HG02763 (cell line): ENCODE measurements around the gene ZNF219.

Experiments used
- ATAC-seq: cut with Tn5 transposase; IDR thresholded peaks from one replicate; pipeline ENCODE4 v1.9.1; 2021; ENCODE audit warnings: mild to moderate bottlenecking, moderate library complexity; ENCODE audit not compliant: unreplicated experiment

ZNF219 gene

DNA sequence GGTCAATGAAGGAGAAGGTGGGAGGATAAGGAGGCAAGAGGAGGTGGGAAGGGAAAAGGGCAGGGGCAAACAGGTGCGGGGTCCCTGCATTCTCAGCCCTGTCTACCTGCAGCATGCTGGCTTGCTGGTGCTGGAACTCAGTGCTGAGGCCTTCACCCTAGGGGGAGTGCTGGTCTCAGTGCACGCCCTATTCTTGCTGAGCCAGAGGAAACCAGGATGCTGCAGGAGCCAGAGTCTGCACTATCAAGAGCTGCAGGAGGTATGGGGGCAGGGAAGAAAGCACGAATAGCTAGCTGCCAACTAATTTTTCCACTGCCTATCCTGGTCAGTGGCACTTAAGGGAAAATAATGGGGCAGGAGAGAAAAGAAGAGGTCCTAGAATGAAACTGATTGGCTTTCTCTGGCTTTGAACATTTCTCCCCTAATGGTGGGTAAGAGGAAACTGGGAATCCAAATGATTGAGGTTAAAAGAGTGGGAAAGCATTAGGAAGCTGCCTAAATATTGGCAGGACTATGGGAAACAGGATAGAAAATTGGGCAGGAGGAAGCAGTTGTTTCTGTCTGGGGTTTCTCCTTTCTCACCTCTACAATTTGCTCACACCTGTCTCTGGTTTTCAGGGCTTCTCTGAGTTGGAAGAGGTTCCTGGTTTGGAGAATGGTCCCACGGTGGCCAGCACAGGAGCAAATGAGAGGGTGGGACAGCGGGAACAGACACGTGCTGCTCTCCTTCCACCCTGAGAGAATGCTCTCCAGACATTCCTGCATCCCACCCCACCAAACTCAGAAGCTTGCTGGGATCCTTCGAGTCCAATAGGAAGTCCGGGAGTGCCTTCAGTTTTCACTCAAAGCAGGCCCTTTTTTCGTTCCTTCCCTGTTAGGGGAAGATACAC, 4.3 kb upstream of the ZNF219 start:
- no peak for ATAC-seq

DNA sequence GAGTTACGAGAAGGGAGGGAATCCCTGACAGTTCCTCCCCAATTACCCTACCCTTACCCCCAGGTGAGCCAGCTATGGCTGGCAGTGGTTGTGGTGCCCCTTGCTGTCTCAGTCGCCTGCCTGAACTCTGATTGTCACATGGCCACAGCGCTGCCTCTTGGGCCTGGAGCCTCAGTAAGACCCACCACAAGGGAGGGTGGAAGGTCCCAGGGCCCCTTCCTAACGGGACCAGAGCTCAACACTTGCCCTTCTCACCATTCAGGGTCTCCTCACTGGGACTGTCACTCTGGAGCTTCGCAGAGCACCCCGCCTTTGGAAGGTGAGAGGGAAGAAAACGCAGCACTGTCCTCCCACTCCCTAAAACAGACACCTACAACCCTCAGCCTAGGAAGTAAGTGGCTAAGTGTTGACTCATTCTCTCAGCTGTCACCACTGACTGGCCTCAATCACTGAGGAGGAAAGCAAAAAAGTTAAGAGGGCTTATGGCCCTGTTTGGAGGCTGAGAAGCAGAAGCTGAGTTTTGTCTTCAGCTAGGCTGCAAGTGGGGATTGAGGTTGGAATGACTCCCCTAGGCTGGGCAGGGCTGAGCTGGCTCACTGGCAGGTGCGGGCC, 3.5 kb upstream of the ZNF219 start:
- no peak for ATAC-seq

DNA sequence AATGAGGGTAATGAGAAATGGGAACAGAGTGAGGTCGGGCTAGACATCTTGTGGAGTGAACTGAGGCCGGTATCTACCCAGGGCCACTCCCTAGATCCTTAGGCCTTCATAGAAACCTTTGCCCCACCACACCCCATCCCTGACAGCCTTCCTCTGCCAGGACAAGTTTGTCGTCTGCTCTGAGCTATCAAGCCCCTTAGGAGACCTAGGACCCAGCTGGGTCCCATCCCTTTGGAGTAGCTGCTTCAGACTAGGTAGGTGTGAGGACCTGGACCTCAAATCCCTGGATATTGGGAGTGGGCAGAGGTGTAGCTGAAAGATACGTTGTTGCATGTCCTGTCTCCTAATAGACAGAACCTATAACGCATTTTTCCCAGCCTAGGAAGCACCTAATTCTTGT, 2.5 kb upstream of the ZNF219 start, which contains the start of gene TMEM253:
TSS of gene TMEM253 (plus strand) at position 136 of the 400 bp plus-strand sequence. CDS start 278 bp downstream, outside the sequence.
- no peak for ATAC-seq

DNA sequence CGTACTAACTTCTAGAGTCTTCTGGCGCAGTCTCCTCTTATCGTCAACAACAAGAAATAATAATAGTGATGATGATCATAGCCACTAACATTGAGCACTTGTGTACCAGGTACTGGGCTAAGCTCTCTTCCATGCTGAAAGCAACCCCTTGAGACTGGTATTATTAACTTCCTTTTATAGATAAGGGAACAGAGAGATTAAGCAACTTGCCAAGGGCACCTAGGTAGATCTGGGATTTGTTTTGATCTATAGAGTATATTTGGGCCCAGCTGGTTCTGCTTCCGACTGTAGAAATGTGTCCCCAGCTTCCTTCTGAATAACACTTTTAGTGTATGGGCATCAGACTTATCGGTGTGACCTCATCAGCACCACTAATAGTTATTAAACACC, 1.1 kb upstream of the ZNF219 start:
- no peak for ATAC-seq

DNA sequence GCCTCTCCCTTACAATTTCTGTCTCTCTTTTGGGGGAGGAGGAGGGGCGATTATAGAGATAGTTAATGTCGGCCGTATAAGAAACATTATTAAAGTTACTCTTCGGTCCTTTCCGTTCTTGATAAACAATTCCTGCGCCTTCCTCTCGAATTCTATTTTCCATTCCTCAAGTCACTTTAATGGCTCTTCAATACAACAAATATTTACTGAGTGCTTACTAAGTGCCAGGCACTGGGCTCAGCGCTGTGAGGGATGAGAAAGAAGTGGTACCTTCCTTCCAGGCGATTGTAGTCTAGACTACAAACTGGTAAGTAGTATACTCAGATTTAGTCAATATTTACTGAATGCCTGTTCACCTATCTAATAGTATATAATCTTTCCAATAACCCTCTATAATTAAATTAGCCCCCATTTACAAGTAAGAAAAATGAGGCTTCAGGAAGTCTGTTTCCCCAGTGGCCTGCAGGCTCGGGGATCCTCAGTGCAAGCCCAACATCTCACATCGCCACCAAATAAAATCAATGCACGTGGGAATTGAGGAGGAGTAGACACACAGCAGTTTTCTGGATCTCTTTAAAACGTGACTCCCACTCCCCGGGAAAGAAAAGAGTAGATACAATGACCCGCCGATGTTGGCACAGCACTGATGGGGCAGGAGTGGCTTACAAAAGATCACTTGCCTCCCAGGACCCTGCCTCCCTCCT, 589 bp upstream of the ZNF219 start:
- ATAC-seq: no peak

DNA sequence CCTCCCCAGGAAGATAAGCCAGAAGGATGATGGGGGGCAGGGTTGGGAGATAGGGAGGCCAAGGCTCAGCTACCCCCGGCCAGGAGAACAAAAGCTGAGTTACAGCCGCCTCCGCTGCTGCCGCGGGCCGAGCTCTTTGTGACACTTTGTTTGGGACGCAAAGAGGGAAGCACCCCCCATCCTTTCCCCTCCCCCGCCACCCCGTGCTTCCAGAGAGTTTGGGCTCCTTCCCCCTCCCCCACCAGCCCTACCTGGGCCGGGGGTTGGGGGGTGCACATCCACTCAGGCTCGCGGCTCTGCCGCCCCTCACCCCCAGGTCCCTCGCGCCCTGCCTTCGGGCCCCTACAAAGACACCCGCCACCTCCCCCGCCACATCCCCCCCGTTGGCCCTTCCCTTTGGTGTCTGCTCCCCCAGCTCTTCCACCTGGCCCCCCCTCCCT, 799 bp downstream of the ZNF219 start:
- no peak for ATAC-seq

DNA sequence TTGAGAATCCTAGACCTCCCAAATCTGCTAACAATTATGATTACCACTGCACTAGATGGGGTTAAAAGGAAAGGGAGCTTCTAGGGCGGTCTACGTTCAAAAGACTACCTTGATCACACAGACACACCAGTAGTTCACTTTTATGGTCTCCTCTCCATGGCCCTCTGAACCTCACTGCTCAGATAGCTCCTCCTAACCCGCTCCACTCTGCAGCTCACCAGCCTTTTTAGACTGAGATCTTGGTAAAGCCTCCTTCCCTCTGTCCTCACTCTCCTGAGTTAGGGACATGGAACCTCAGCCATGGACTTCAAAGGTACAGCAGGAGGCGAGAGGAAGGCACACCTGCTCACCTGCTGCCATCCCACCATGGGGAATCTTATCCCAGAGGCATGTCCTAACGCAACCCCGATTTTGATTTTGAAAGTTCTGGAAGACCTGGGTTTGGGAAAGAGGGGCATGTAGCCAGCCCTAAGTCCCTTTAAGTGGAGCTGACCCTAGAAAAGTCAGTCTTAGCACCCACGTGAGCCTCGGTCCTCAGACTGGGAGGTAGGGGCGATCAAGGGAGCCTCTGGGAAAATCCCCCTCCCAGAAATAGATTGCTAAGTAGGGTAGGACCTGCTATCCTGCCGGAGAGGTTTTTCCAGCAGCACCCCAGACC, 1.3 kb downstream of the ZNF219 start:
- ATAC-seq: no peak

DNA sequence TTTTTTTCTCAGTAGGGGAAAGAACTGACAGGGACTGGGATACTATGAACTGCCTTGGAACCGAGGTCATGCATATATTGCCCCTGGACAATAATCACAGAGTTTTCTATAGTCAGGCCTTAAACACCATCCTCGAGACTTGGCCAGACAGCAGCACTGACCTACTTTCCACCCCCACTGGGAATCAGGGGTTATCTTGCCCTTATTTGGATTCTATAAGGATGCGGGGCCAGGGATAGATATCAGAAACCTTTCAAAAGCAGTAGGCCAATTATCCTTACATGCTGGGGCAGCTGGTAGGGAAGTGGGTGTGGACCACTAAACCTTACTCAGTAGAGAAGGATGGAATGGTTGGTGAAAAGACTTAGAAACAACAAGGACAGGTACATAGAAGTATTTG, 2.0 kb downstream of the ZNF219 start:
- ATAC-seq: no peak

DNA sequence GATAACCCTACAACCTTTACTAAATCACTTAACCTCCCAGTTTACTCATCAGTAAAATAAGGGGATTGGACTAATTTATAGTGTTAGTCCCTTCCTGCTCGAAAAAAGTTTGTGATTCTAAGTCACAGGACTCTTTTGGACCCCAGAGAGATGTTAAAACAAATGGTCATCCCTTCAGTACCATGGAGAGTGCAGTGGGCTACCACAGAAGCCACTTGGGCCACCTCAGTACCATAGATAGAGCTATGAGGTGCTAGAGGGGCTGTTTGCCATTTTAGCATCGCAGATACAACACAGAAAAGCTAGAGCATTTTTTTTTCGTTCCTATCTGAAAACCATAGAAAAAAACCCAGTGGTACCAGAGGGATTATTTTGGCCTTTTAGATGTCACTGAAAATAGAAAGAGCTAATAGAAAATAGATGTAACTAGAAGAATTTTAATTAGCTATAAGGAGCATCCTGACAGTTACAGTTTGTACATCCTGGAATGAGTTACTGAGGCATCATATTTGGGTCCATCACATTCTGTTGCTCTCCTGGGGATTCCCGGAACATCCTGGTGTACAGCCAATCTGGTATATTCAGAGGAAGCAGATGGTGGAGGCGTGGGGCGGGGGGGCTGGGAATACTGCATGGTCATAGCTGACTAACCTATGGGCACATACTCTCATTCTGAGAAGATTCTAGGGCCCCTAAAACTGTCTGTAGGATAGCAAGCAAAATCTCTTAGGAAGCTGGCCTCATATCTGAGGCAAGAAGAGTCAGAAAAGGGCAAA, 2.8 kb downstream of the ZNF219 start:
- ATAC-seq: no peak

DNA sequence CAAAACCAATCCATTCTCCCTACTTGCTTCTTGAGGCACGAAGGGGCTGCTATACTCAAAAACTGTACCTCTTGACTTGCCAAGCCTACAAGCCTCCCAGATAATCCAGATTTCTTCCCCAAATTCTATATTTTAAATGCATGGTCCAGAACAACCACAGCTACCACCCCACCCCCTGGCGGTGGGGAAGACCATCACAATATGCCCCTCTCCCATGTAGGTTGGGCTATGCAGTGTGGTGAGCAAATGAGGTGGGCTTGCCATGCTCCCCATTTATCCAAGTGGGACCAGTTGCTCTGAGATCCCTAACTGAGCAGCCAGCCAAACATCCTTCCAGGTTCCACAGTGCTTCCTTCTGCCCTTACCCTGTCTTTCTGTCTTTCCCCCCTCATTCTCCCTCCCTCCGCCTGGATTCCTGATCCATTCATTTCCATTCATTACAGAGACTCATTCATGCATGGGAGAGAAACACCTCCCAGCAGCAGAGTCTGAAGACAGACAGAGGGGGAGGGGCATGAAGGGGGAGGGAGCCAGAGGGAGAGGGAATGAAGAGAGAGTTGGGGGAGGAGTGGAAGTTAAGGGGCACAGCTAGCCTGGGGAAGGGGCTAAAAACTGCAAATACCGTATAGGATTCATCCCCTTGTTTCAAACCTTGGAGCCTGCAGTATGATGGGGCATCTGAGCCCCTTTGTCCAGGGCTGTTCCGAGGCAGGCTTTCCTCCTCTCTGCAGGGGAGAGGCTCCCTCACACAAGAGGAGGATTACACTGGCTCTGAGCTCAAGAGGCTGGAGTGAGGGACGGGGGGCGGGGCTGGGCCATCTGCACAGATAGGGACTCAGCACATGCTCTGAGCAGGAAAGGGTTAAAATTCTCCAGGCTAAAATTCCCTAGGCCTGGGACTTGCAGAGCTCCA, 4.4 kb downstream of the ZNF219 start:
- ATAC-seq: no peak

DNA sequence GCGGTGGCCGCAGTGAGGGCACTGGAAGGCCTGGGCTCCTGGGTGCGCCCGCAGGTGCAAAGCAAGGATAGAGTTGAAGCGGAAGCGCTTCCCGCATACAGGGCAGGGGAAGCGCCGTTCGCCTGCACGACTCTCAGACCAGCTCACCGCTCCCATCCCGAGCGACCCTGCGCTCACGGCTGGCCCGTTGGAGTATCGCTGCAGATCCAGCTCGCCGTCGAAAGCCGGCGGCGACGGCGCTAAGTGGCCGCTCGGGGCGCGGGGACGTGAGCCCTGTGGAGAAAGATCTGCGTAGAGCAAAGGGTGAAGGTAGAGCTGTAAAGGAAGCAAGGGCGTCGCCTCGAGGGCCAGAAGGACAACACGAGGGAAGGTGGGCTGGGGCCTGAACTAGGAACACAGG, 5.4 kb downstream of the ZNF219 start:
- no peak for ATAC-seq

DNA sequence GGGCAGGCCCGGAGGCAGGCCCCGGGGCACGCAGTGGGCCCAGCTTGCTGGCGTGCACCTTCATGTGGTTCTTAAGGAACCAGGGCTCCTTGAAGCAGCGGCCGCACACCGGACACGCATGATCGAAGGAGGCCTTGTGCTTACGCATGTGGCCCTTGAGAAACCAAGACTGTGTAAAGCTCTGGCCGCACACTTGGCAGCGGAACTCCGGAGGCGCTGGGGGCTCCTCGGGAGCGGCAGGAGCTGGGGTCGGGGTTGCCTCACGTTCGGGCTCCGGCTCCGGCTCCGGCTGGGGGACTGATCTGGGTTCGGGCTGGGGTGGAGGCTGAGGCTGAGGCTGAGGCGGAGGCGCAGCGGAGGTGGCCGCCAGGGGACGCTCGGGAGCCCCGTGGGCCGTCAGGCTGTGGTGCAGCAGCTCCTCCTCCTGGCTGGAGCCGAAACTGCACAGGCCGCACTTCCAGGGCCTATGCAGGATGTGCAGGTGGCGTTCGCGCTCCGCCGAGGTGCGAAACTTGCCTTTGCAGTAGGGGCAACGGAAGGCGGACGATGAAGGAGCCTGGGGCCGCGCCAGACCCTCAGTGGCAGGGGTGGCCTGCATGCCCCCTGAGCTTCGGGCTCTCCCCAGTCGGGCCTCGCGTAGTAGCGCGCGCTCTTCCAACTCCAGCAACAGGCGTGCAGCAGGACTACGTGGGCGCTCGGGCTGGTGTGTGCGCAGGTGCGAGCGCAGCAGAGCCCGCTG, 6.0 kb downstream of the ZNF219 start:
- peak; percentile 86 for ATAC-seq

DNA sequence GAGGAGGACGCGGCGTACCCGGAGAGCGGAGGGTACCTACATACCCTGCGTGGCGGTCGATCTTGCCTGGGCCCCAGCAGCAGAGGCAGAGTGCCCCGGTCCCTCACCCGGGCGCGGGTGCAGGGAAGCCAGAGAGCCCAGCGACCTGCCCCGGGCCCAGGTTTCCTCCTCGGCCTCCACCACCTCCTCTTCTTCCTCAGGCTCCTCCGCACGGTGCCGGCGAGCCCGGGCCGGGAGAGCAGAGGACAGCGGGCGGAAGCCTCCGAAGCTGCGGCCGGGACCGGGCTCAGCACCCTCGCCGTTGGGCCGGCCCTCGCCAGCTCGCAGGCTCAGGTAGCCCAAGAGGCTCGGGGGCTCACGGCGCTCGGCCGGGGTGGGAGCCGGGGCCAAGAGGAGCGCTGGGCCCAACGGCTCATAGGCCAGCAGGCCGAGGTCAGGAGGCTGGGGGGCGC, 6.6 kb downstream of the ZNF219 start:
- no peak for ATAC-seq

DNA sequence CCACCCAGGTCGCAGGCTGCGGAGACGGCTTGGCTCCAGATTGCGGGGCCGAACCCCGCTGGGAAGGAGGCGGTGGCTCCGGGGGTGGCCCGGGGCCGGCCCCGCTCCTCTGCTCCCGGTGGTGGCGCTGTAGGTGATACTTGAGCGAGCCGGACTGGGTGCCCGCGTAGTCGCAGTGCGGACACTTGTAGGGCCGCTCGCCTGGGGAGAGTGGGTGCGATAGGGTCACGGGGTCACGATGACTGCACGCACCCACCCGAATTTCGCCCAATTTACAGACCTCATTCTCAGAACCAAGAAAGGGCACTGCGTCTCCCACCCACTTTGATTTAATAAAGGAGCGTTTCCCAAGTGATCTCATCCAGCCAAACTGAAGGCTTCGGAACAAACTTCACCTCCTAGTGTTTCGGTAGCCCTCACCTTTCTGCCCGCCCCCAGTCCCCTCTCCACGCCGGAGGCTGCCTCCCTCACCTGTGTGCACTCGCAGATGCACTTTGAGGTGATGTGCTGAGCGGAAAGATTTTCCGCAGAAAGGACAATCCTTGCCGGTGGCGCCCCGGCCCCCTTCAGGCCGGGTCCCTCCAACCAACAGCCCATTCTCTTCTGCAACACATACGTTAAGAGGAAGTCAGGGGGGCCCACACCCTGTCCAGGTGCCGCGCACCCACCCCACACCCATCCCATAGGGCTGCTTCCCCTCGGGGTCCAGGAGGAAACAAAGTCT, 7.4 kb downstream of the ZNF219 start:
- no peak for ATAC-seq

DNA sequence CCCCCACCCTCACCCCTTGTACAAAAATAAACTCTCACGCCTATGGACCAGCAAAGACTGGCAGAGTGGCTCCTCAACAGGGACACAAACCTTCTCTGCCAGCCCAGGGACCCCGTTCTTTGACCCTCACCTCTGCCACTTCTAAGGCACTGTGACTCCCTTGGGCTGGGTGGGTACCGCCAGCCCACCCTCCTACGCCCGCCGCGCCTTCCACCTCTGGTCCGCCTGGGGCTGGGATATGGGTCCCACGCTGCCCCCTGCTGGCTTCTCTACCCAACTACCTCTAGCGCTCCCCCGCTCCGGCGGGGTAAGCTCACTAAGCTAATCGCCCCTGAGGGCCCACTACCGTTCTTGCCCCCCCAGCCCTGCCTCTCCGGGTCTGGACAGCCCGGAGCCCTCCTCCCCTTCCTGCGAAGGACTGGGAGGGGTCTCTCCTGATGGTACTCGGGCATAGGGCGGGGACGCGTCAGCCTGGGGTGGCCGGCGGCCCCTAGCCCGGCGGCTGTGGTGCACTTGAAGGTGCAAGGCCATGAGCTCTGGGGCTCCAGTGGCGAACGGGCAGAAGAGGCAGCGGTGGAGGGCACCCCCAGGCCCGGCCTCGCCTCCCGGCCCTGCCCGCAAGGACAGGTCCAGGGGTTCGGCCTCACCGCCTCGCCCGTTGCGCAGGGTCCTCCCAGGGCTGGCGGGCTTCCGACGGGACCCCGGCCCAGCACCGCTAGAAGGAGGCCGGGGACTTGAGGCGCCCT, 8.1 kb downstream of the ZNF219 start:
- no peak for ATAC-seq

DNA sequence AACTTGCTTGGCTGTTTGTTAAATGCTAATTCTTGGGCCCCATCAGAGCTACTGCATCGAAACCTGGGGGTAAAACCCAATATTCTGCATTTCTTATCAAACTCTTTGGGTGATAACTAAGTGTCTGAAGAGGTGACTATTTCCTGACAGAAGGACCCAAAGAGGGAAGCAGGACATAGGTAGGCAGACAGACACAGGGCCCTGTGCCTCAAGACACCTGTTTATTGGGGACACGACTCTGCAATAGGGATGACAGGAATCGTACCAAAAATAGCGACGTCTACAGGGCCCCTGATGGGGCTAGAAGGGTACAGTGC, 8.6 kb downstream of the ZNF219 start:
- no peak for ATAC-seq

DNA sequence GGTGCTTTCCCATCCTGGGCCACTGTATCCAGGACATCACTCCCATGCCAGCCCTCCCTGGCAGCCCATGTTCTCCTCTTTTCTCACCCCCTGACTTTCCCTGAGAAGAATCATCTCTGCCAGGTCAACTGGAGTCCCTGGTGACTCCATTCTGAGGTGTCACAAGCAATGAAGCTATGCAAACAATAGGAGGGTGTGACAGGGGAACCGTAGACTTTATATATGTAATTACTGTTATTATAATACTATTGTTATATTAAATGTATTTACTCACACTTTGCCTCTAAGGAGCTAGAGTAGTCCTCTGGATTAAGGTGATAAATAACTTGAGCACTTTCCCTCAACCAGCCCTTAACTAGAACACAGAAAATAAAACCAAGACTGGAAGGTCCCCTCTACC, 9.2 kb downstream of the ZNF219 start:
- no peak for ATAC-seq
